ENCODE measurements around the gene DOCK8.

DNA sequence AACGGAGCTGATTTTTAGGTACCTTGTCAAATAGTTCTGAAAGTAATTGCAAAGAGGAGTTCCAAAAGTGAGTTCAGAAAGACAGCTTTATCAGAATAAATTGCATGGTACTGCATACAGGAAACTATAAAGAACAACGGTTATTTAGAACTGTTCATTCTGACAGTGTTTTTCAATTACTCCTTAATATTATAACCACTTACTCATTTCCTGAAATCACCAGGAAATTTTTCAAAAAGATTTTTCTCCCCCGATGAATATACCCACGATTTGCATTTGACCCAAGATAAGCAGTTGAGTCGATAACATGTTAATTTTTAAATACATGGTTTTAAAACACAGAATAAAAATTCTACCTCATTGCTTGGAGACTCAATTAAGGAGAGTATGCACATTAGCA, 9.4 kb downstream of the DOCK8 start:
- TF ChIP-seq EZH2 (IDR thresholded peaks at IDR 0.05; ENCODE audit: borderline replicate concordance, low read length), result no peak
- TF ChIP-seq, protein P1, sequence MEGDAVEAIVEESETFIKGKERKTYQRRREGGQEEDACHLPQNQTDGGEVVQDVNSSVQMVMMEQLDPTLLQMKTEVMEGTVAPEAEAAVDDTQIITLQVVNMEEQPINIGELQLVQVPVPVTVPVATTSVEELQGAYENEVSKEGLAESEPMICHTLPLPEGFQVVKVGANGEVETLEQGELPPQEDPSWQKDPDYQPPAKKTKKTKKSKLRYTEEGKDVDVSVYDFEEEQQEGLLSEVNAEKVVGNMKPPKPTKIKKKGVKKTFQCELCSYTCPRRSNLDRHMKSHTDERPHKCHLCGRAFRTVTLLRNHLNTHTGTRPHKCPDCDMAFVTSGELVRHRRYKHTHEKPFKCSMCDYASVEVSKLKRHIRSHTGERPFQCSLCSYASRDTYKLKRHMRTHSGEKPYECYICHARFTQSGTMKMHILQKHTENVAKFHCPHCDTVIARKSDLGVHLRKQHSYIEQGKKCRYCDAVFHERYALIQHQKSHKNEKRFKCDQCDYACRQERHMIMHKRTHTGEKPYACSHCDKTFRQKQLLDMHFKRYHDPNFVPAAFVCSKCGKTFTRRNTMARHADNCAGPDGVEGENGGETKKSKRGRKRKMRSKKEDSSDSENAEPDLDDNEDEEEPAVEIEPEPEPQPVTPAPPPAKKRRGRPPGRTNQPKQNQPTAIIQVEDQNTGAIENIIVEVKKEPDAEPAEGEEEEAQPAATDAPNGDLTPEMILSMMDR (IDR thresholded peaks at IDR 0.05; ENCODE audit: low read length), result no peak

Measured in OCI-LY1 (cell line).